SKM-1 treated with dmso at 0.1 percent for 144 hours (cell line): ENCODE data around the gene HSPB6.
"Not testable (repeated sequence)": the region's sequence is repeated elsewhere in the genome, so short reads cannot be mapped to it uniquely, and the experiment has no call there.

Source experiments
- DNase-seq: peaks from one replicate; lab custom pipeline; 2025; ENCODE audit not compliant: unreplicated experiment; lab: John Stamatoyannopoulos, UW

HSPB6 gene

GRCh38 chr19:35756377-35757230 is at the start of gene HSPB6:
Gene HSPB6, minus strand, starts transcription at chr19:35757029. Its CDS starts 21 bp downstream, at chr19:35757008.
- DNase-seq: no peak

- no peak for DNase-seq
These were observed 49.8 kb upstream of the HSPB6 start for GRCh38 chr19:35806597-35806996.

GRCh38 chr19:35805526-35806102 is 48.8 kb upstream of the HSPB6 start:
- no peak for DNase-seq

- no peak for DNase-seq
These were observed 45.0 kb upstream of the HSPB6 start for GRCh38 chr19:35801828-35802227.

GRCh38 chr19:35797663-35798062 is 40.8 kb upstream of the HSPB6 start:
- DNase-seq: no peak

GRCh38 chr19:35796645-35797542 is 40.1 kb upstream of the HSPB6 start:
- DNase-seq: no peak

- DNase-seq: not testable (repeated sequence)
These were observed 38.7 kb upstream of the HSPB6 start for GRCh38 chr19:35795564-35795963.

- no peak for DNase-seq
These were observed 36.7 kb upstream of the HSPB6 start for GRCh38 chr19:35793381-35794165.

GRCh38 chr19:35792888-35793287 is 36.1 kb upstream of the HSPB6 start:
- DNase-seq: no peak

GRCh38 chr19:35792312-35792711 is 35.5 kb upstream of the HSPB6 start:
- DNase-seq: no peak

- DNase-seq: no peak
These were observed 35.0 kb upstream of the HSPB6 start for GRCh38 chr19:35791814-35792279.

GRCh38 chr19:35790981-35791813 is 34.4 kb upstream of the HSPB6 start:
- DNase-seq: no peak

- DNase-seq: no peak
These were observed 33.4 kb upstream of the HSPB6 start for GRCh38 chr19:35789978-35790944.

- DNase-seq: no peak
These were observed 32.6 kb upstream of the HSPB6 start for GRCh38 chr19:35789195-35789977.

GRCh38 chr19:35788205-35788960 is 31.6 kb upstream of the HSPB6 start:
- no peak for DNase-seq

GRCh38 chr19:35787227-35787799 is 30.5 kb upstream of the HSPB6 start:
- DNase-seq: no peak
